Activated CD8-positive, alpha-beta T cell treated with anti-CD3 and anti-CD28 coated beads, Interleukin-2, amount 10 ng/mL, durations not matched to agents 7 days and 5 days (primary cell): ENCODE measurements around the gene SLCO3A1. TPM values are rescaled to one million over a fixed set of nuclear protein-coding genes. Genes with fewer than 3 reads are reported as not detected.

Source experiments
- ATAC-seq: fragments of 150-1000 bp; cut with Tn5 transposase; one replicate; pipeline ENCODE4 v1.10.0; 2021; ENCODE audit warnings: moderate library complexity
- CTCF ChIA-PET: fragments of 350-600 bp; sonication (Branson Sonifier 250); formaldehyde crosslinking; loops from one replicate; lab custom pipeline; 2021; ENCODE audit warnings: antibody characterized with exemption; lab: Charles Lee
- POLR2A ChIA-PET: fragments of 350-600 bp; sonication (Branson Sonifier 250); formaldehyde crosslinking; loops from one replicate; lab custom pipeline; 2021; ENCODE audit warnings: antibody characterized with exemption; lab: Charles Lee
- DNase-seq: peaks from one replicate; pipeline ENCODE4 v3.0.0-alpha.2; 2020
- H3K27ac Mint-ChIP-seq: one replicate; pipeline ENCODE4 v1.8.0; 2021; ENCODE audit warnings: mild to moderate bottlenecking, mixed read lengths
- H3K27me3 Mint-ChIP-seq: one replicate; pipeline ENCODE4 v1.8.0; 2021; ENCODE audit warnings: low read depth, mixed read lengths
- H3K36me3 Mint-ChIP-seq: one replicate; pipeline ENCODE4 v1.8.0; 2021; ENCODE audit warnings: low read depth, mixed read lengths
- H3K4me1 Mint-ChIP-seq: one replicate; pipeline ENCODE4 v1.8.0; 2021; ENCODE audit warnings: low read depth, mixed read lengths
- H3K4me3 Mint-ChIP-seq: one replicate; pipeline ENCODE4 v1.8.0; 2021; ENCODE audit warnings: mild to moderate bottlenecking, mixed read lengths
- H3K9me3 Mint-ChIP-seq: one replicate; pipeline ENCODE4 v1.8.0; 2022; ENCODE audit warnings: mixed read lengths; ENCODE audit not compliant: insufficient read depth
- total RNA-seq, 2 experiments: library from RNA; stranded (reverse); gene quantifications; one replicate each; pipeline ENCODE4 v1.2.3, GENCODE V29; 2021

Gene SLCO3A1
- 10 to 100 TPM; 29.3 to 32.7 TPM for total RNA-seq

GRCh38 chr15:91853511-91853947 lies at the start of gene SLCO3A1:
TSS of gene SLCO3A1 (plus strand) at chr15:91853708.
- Mint-ChIP-seq H3K4me3 (peak within 1 kb of the TSS; percentile 81), H3K4me1 (peaks cover 64% of the 10 kb centered on the region), H3K27ac (peak within 1 kb of the TSS; percentile 76), H3K9me3 (no peaks in the 10 kb centered on the region), H3K27me3 (peaks cover 9% of the 10 kb centered on the region), H3K36me3 (peaks cover 12% of the 10 kb centered on the region)
- POLR2A ChIA-PET = interaction anchor here (1.1 kb wide), 1 partner anchor 41 kb away, joined by 3 read pairs; no protein-coding TSS in a partner anchor
- peak; percentile 76 for DNase-seq
- CTCF ChIA-PET = interaction anchor here (0.7 to 7.0 kb wide), 14 partner anchors 10 to 551 kb away, joined by 3 to 51 read pairs (median 4); no protein-coding TSS in a partner anchor
- ATAC-seq = peak; percentile 62

- ChIA-PET POLR2A (no interaction called here), CTCF (interaction anchor here (1.0 to 1.6 kb wide), 3 partner anchors 15 to 43 kb away, joined by 3 read pairs; no protein-coding TSS in a partner anchor)
These were observed 46.4 kb upstream of the SLCO3A1 start for GRCh38 chr15:91807122-91807521.

GRCh38 chr15:91813924-91814323 lies 39.6 kb upstream of the SLCO3A1 start:
- Mint-ChIP-seq H3K4me3 (no peak overlapping the region), H3K4me1 (no peaks in the 10 kb centered on the region), H3K36me3 (no peaks in the 10 kb centered on the region), H3K9me3 (peaks cover 9% of the 10 kb centered on the region), H3K27me3 (peaks cover 17% of the 10 kb centered on the region), H3K27ac (no peak overlapping the region)
- ChIA-PET CTCF (no interaction called here), POLR2A (no interaction called here)
- ATAC-seq (no peak), DNase-seq (no peak)

More at GRCh38 chr15:91807122-91807521, 46.4 kb upstream of the SLCO3A1 start:
- DNase-seq (no peak), ATAC-seq (no peak)
- Mint-ChIP-seq H3K4me3 (no peak overlapping the region), H3K4me1 (no peaks in the 10 kb centered on the region), H3K9me3 (no peaks in the 10 kb centered on the region), H3K36me3 (no peaks in the 10 kb centered on the region), H3K27ac (no peak overlapping the region), H3K27me3 (peaks cover 13% of the 10 kb centered on the region)

GRCh38 chr15:91816942-91817341 lies 36.6 kb upstream of the SLCO3A1 start:
- Mint-ChIP-seq H3K36me3 (no peaks in the 10 kb centered on the region), H3K27ac (no peak overlapping the region), H3K4me3 (no peak overlapping the region), H3K27me3 (peaks cover 12% of the 10 kb centered on the region), H3K9me3 (peaks cover 9% of the 10 kb centered on the region), H3K4me1 (no peaks in the 10 kb centered on the region)
- ChIA-PET POLR2A (interaction anchor here (0.6 kb wide), 1 partner anchor 67 kb away, joined by 3 read pairs; no protein-coding TSS in a partner anchor), CTCF (interaction anchor here (1.2 kb wide), 1 partner anchor 111 kb away, joined by 3 read pairs; no protein-coding TSS in a partner anchor)
- ATAC-seq = no peak
- DNase-seq = no peak

- ChIA-PET CTCF (interaction anchor here (1.5 to 3.9 kb wide), 2 partner anchors 15 to 115 kb away, joined by 3 to 12 read pairs; no protein-coding TSS in a partner anchor), POLR2A (no interaction called here)
- Mint-ChIP-seq H3K4me3 (no peak overlapping the region), H3K36me3 (no peaks in the 10 kb centered on the region), H3K27ac (no peak overlapping the region), H3K9me3 (no peaks in the 10 kb centered on the region), H3K4me1 (no peaks in the 10 kb centered on the region), H3K27me3 (peaks cover 12% of the 10 kb centered on the region)
- DNase-seq (no peak), ATAC-seq (no peak)
These were observed 32.0 kb upstream of the SLCO3A1 start for GRCh38 chr15:91821458-91821857.

- CTCF ChIA-PET = interaction anchor here (3.9 kb wide), 1 partner anchor 118 kb away, joined by 12 read pairs; no protein-coding TSS in a partner anchor
- POLR2A ChIA-PET = no interaction called here
- ATAC-seq (no peak), DNase-seq (no peak)
- no peaks in the 10 kb centered on the region for H3K9me3 Mint-ChIP-seq
- H3K4me1 Mint-ChIP-seq = no peaks in the 10 kb centered on the region
- H3K4me3 Mint-ChIP-seq = no peak overlapping the region
- H3K27me3 Mint-ChIP-seq = peaks cover 6% of the 10 kb centered on the region
- no peak overlapping the region for H3K27ac Mint-ChIP-seq
- no peaks in the 10 kb centered on the region for H3K36me3 Mint-ChIP-seq
These were observed 29.3 kb upstream of the SLCO3A1 start for GRCh38 chr15:91824256-91824655.

GRCh38 chr15:91826443-91826842 lies 27.1 kb upstream of the SLCO3A1 start:
- H3K36me3 Mint-ChIP-seq = no peaks in the 10 kb centered on the region
- H3K4me3 Mint-ChIP-seq = no peak overlapping the region
- no peak overlapping the region for H3K27ac Mint-ChIP-seq
- ChIA-PET POLR2A (no interaction called here), CTCF (no interaction called here)
- ATAC-seq (no peak), DNase-seq (no peak)
- H3K4me1 Mint-ChIP-seq = no peaks in the 10 kb centered on the region
- H3K27me3 Mint-ChIP-seq = no peaks in the 10 kb centered on the region
- H3K9me3 Mint-ChIP-seq = no peaks in the 10 kb centered on the region

- Mint-ChIP-seq H3K27me3 (peaks cover 17% of the 10 kb centered on the region), H3K27ac (no peak overlapping the region), H3K4me1 (no peaks in the 10 kb centered on the region), H3K36me3 (no peaks in the 10 kb centered on the region), H3K9me3 (no peaks in the 10 kb centered on the region), H3K4me3 (no peak overlapping the region)
- no peak for DNase-seq
- ATAC-seq = no peak
- POLR2A ChIA-PET = no interaction called here
- CTCF ChIA-PET = no interaction called here
These were observed 20.5 kb upstream of the SLCO3A1 start for GRCh38 chr15:91833056-91833455.

- peaks cover 28% of the 10 kb centered on the region for H3K27me3 Mint-ChIP-seq
- H3K4me1 Mint-ChIP-seq = no peaks in the 10 kb centered on the region
- ChIA-PET CTCF (no interaction called here), POLR2A (no interaction called here)
- no peaks in the 10 kb centered on the region for H3K36me3 Mint-ChIP-seq
- DNase-seq = no peak
- no peak overlapping the region for H3K27ac Mint-ChIP-seq
- no peaks in the 10 kb centered on the region for H3K9me3 Mint-ChIP-seq
- no peak for ATAC-seq
- H3K4me3 Mint-ChIP-seq = no peak overlapping the region
These were observed 13.6 kb upstream of the SLCO3A1 start for GRCh38 chr15:91839867-91840266.

GRCh38 chr15:91841861-91842260 lies 11.6 kb upstream of the SLCO3A1 start:
- H3K4me3 Mint-ChIP-seq = no peak overlapping the region
- CTCF ChIA-PET = no interaction called here
- H3K9me3 Mint-ChIP-seq = no peaks in the 10 kb centered on the region
- H3K27me3 Mint-ChIP-seq = peaks cover 28% of the 10 kb centered on the region
- H3K36me3 Mint-ChIP-seq = no peaks in the 10 kb centered on the region
- POLR2A ChIA-PET = no interaction called here
- no peak overlapping the region for H3K27ac Mint-ChIP-seq
- no peaks in the 10 kb centered on the region for H3K4me1 Mint-ChIP-seq
- ATAC-seq = no peak
- no peak for DNase-seq

- no peak for DNase-seq
- Mint-ChIP-seq H3K4me3 (no peak overlapping the region), H3K36me3 (no peaks in the 10 kb centered on the region), H3K9me3 (no peaks in the 10 kb centered on the region), H3K27ac (no peak overlapping the region), H3K4me1 (peaks cover 2% of the 10 kb centered on the region), H3K27me3 (peaks cover 34% of the 10 kb centered on the region)
- CTCF ChIA-PET = interaction anchor here (1.0 to 2.1 kb wide), 3 partner anchors 8 to 42 kb away, joined by 3 to 8 read pairs (median 3); partner anchors contain the start of gene SLCO3A1
- POLR2A ChIA-PET = no interaction called here
- ATAC-seq = no peak
These were observed 9.2 kb upstream of the SLCO3A1 start for GRCh38 chr15:91844341-91844740.

- ChIA-PET CTCF (interaction anchor here (1.0 to 2.1 kb wide), 3 partner anchors 8 to 138 kb away, joined by 3 to 8 read pairs (median 4); no protein-coding TSS in a partner anchor), POLR2A (no interaction called here)
- H3K27me3 Mint-ChIP-seq = peaks cover 33% of the 10 kb centered on the region
- no peaks in the 10 kb centered on the region for H3K9me3 Mint-ChIP-seq
- DNase-seq = no peak
- no peaks in the 10 kb centered on the region for H3K36me3 Mint-ChIP-seq
- H3K4me3 Mint-ChIP-seq = no peak overlapping the region
- ATAC-seq = no peak
- H3K27ac Mint-ChIP-seq = no peak overlapping the region
- peaks cover 7% of the 10 kb centered on the region for H3K4me1 Mint-ChIP-seq
These were observed 8.6 kb upstream of the SLCO3A1 start for GRCh38 chr15:91844928-91845327.
